ENCODE measurements around the gene SFXN4.
"Not testable (repeated sequence)": the region's sequence is repeated elsewhere in the genome, so short reads cannot be mapped to it uniquely, and the experiment has no call there.

The SFXN4 gene

DNA sequence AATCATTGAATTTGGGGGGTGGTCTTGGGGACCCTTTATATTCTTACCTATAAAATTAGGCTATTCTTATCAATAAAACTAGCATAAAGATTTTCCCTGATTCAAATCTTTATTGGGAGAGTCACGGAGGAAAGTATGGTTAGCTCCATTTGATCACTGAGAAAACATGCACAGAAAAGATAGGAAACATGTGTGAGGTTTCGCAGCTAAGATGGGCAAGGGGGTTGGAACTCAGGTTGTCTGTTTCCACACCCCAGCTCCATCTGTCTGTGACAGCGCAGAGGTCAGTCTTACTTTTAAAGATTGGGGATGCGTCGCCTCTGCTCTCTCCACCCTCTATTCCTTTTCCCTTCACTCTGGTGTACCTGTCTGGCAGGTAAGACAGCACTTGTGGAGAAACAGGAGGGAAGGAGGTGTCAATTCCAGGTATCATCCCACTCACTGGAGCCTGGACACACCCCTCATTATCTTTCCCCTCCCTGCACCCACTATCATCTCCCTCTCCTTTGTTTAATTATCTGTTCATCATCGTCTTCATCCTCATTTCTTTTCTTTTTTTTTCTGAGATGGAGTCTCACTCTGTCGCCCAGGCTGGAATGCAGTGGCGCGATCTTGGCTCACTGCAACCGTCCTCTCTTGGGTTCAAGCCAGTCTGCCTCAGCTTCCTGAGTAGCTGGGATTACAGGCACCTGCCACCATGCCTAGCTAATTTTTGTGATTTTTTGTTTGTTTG lies 64.0 kb downstream of the SFXN4 start:
- Histone ChIP-seq H3K27ac (ENCODE audit: low read depth, low read length) (no peak overlapping the region), H3K9me3 (ENCODE audit: control insufficient read depth in 1 of 2, low read length in 2 of 2) (no peaks in the 10 kb centered on the region), H3K27me3 (ENCODE audit: control insufficient read depth in 1 of 2, insufficient read depth in 2 of 2, low read length in 2 of 2) (no peaks in the 10 kb centered on the region), H3K4me3 (ENCODE audit: low read depth in 1 of 2, low read length in 2 of 2) (no peak overlapping the region), H3K9ac (ENCODE audit: low read depth in 1 of 2, low read length in 2 of 2) (no peak overlapping the region), H3K36me3 (ENCODE audit: control insufficient read depth in 1 of 2, insufficient read depth in 2 of 2, low read length in 2 of 2) (no peaks in the 10 kb centered on the region), H3K4me1 (ENCODE audit: control insufficient read depth in 1 of 2, insufficient read depth in 2 of 2, low read length in 2 of 2) (peaks cover 19% of the 10 kb centered on the region in 2 donors)

- peak overlapping the region in 1 of 2 donors; percentile 51 for H3K9ac ChIP-seq (ENCODE audit: low read depth in 1 of 2, low read length in 2 of 2)
- no peak overlapping the region for H3K27ac ChIP-seq (ENCODE audit: low read depth, low read length)
- H3K27me3 ChIP-seq (ENCODE audit: control insufficient read depth in 1 of 2, insufficient read depth in 2 of 2, low read length in 2 of 2) = no peaks in the 10 kb centered on the region
- peaks cover 19% of the 10 kb centered on the region in 2 donors for H3K4me1 ChIP-seq (ENCODE audit: control insufficient read depth in 1 of 2, insufficient read depth in 2 of 2, low read length in 2 of 2)
- H3K4me3 ChIP-seq (ENCODE audit: low read depth in 1 of 2, low read length in 2 of 2) = no peak overlapping the region
- no peaks in the 10 kb centered on the region for H3K36me3 ChIP-seq (ENCODE audit: control insufficient read depth in 1 of 2, insufficient read depth in 2 of 2, low read length in 2 of 2)
- H3K9me3 ChIP-seq (ENCODE audit: control insufficient read depth in 1 of 2, low read length in 2 of 2) = no peaks in the 10 kb centered on the region
Observed at GRCh38 chr10:119100434-119101238, 64.9 kb downstream of the SFXN4 start.

DNA sequence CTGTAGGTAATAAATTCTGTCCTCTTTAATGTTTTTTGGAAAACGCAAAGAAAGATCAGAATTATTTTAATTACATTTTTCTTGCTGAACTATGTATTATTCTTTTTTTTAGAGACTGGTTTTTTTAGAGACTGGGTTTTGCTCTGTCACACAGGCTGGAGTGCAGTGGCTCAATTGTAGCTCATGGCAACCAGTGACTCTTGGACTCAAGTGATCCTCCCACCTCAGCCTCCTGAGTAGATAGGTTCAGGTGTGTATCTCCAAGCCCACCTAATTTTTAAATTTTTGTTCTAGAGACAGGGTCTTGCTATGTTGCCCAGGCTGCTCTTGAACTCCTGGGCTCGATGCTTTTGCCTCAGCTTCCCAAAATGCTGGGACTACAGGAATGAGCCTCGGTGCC lies 66.9 kb downstream of the SFXN4 start:
- Histone ChIP-seq H3K4me3 (ENCODE audit: low read depth in 1 of 2, low read length in 2 of 2) (no peak overlapping the region), H3K9me3 (ENCODE audit: control insufficient read depth in 1 of 2, low read length in 2 of 2) (no peaks in the 10 kb centered on the region), H3K27ac (ENCODE audit: low read depth, low read length) (no peak overlapping the region), H3K27me3 (ENCODE audit: control insufficient read depth in 1 of 2, insufficient read depth in 2 of 2, low read length in 2 of 2) (no peaks in the 10 kb centered on the region), H3K36me3 (ENCODE audit: control insufficient read depth in 1 of 2, insufficient read depth in 2 of 2, low read length in 2 of 2) (no peaks in the 10 kb centered on the region), H3K4me1 (ENCODE audit: control insufficient read depth in 1 of 2, insufficient read depth in 2 of 2, low read length in 2 of 2) (peaks cover 9 to 13% of the 10 kb centered on the region in 2 donors), H3K9ac (ENCODE audit: low read depth in 1 of 2, low read length in 2 of 2) (no peak overlapping the region)

GRCh38 chr10:119096641-119097415 lies 68.7 kb downstream of the SFXN4 start:
- H3K27ac ChIP-seq (ENCODE audit: low read depth, low read length); H3K4me3 ChIP-seq (ENCODE audit: low read depth in 1 of 2, low read length in 2 of 2); H3K27me3 ChIP-seq (ENCODE audit: control insufficient read depth in 1 of 2, insufficient read depth in 2 of 2, low read length in 2 of 2); H3K36me3 ChIP-seq (ENCODE audit: control insufficient read depth in 1 of 2, insufficient read depth in 2 of 2, low read length in 2 of 2); H3K9me3 ChIP-seq (ENCODE audit: control insufficient read depth in 1 of 2, low read length in 2 of 2); H3K9ac ChIP-seq (ENCODE audit: low read depth in 1 of 2, low read length in 2 of 2): not testable (repeated sequence)
- peaks cover 9 to 13% of the 10 kb centered on the region in 2 donors for H3K4me1 ChIP-seq (ENCODE audit: control insufficient read depth in 1 of 2, insufficient read depth in 2 of 2, low read length in 2 of 2)

DNA sequence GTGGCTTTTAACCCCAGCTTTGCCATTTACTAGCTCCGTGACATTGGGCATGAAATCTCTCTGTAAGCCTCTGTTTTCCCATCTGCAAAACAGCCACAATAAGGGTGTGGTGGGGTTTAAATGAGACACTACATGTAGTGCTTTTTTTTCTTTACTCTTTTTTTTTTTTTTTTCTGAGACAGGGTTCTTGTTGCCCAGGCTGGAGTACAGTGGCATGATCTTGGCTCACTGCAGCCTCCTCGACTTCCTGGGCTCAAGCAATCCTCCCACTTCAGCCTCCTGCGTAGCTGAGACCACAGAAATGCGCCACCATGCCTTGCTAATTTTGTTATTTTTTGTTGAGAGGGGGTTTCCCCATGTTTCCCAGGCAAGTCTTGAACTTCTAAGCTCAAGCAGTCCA lies 69.9 kb downstream of the SFXN4 start:
- Histone ChIP-seq H3K4me3 (ENCODE audit: low read depth in 1 of 2, low read length in 2 of 2) (no peak overlapping the region), H3K27me3 (ENCODE audit: control insufficient read depth in 1 of 2, insufficient read depth in 2 of 2, low read length in 2 of 2) (no peaks in the 10 kb centered on the region), H3K36me3 (ENCODE audit: control insufficient read depth in 1 of 2, insufficient read depth in 2 of 2, low read length in 2 of 2) (no peaks in the 10 kb centered on the region), H3K9ac (ENCODE audit: low read depth in 1 of 2, low read length in 2 of 2) (no peak overlapping the region), H3K4me1 (ENCODE audit: control insufficient read depth in 1 of 2, insufficient read depth in 2 of 2, low read length in 2 of 2) (peaks cover 9 to 12% of the 10 kb centered on the region in 2 donors), H3K9me3 (ENCODE audit: control insufficient read depth in 1 of 2, low read length in 2 of 2) (no peaks in the 10 kb centered on the region), H3K27ac (ENCODE audit: low read depth, low read length) (no peak overlapping the region)

DNA sequence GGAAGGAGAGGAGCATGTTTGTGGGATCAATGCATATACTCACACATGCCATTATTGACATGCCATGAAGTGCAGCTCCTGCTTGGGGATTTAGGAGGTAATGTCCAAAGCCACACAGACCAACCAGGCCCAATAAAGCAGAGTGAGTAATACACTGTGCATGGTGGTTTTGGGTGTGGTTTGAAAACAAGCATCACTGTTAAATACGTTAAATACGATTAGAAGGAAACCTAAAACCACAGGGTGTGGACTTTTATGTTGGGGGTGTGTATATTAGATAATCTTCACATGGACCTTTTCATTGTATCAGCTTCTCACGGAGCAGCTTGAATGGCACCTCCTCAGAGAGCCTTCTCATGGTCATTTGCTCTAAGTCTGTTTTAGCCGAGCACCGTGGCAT lies 74.5 kb downstream of the SFXN4 start:
- no peaks in the 10 kb centered on the region for H3K9me3 ChIP-seq (ENCODE audit: control insufficient read depth in 1 of 2, low read length in 2 of 2)
- no peaks in the 10 kb centered on the region for H3K27me3 ChIP-seq (ENCODE audit: control insufficient read depth in 1 of 2, insufficient read depth in 2 of 2, low read length in 2 of 2)
- H3K9ac ChIP-seq (ENCODE audit: low read depth in 1 of 2, low read length in 2 of 2) = no peak overlapping the region
- no peaks in the 10 kb centered on the region for H3K36me3 ChIP-seq (ENCODE audit: control insufficient read depth in 1 of 2, insufficient read depth in 2 of 2, low read length in 2 of 2)
- no peak overlapping the region for H3K27ac ChIP-seq (ENCODE audit: low read depth, low read length)
- H3K4me1 ChIP-seq (ENCODE audit: control insufficient read depth in 1 of 2, insufficient read depth in 2 of 2, low read length in 2 of 2) = peaks cover 4 to 13% of the 10 kb centered on the region in 2 donors
- no peak overlapping the region for H3K4me3 ChIP-seq (ENCODE audit: low read depth in 1 of 2, low read length in 2 of 2)
